A549 (cell line): Measurements from ENCODE around the gene TAX1BP1.

ENCODE experiments used
- BHLHE40 ChIP-seq: IDR thresholded peaks from 2 replicates; pipeline ENCODE4 v1.6.1; 2012; ENCODE audit warnings: low read depth, low read length, inconsistent platforms
- EP300 ChIP-seq, 2 experiments: fragments of >200 bp; sonication (Bioruptor Twin); formaldehyde crosslinking; IDR thresholded peaks; 2 replicates in 1 of 2; 3 replicates in 1 of 2; pipeline ENCODE4 v1.6.1; 2016 to 2017
- FOSB ChIP-seq: fragments of 250-450 bp; sonication (Bioruptor Pico); IDR thresholded peaks from 2 replicates; pipeline ENCODE4 v1.5.0; 2020; ENCODE audit warnings: mild to moderate bottlenecking, moderate library complexity
- JUN ChIP-seq, 2 experiments: fragments of >200 bp; sonication (Bioruptor Twin); formaldehyde crosslinking; IDR thresholded peaks; 2 replicates in 1 of 2; 3 replicates in 1 of 2; pipeline ENCODE4 v1.6.1; 2016 to 2017
- MYC ChIP-seq: IDR thresholded peaks from 2 replicates; pipeline ENCODE4 v1.6.1; 2012; ENCODE audit warnings: mild to moderate bottlenecking, inconsistent platforms, low read length, improper control_type of control experiment, borderline replicate concordance
- POLR2A ChIP-seq: IDR thresholded peaks from 2 replicates; pipeline ENCODE4 v1.6.1; 2012; ENCODE audit warnings: mild to moderate bottlenecking, low read length
- RAD21 ChIP-seq, 2 experiments: fragments of >200 bp in 1 of 2; sonication (Bioruptor Twin) in 1 of 2; formaldehyde crosslinking in 1 of 2; IDR thresholded peaks in 1 of 2; conservative IDR thresholded peaks in 1 of 2; 2 replicates in 1 of 2; 3 replicates in 1 of 2; pipeline ENCODE4 v1.6.1; 2012 to 2018; ENCODE audit warnings: inconsistent platforms in 1 of 2
- RFX5 ChIP-seq: fragments of 450-650 bp; IDR thresholded peaks from 2 replicates; pipeline ENCODE4 v1.7.1; 2014; ENCODE audit warnings: antibody characterized with exemption, mild to moderate bottlenecking, moderate library complexity
- SMC3 ChIP-seq: fragments of >200 bp; sonication (Bioruptor Twin); formaldehyde crosslinking; IDR thresholded peaks from 3 replicates; pipeline ENCODE4 v1.6.1; 2018; ENCODE audit warnings: inconsistent platforms
- TF ChIP-seq, protein P1 (sequence below): IDR thresholded peaks from 2 replicates; pipeline ENCODE4 v1.6.1; 2012
- TF ChIP-seq, protein P2 (sequence below): fragments of >200 bp; sonication (Bioruptor Twin); formaldehyde crosslinking; IDR thresholded peaks from 3 replicates; pipeline ENCODE4 v1.5.1; 2016
- TF ChIP-seq, protein P3 (sequence below): fragments of 200-600 bp; sonication (generic); IDR thresholded peaks from 2 replicates; pipeline ENCODE4 v1.6.1; 2016; ENCODE audit warnings: antibody characterized with exemption, mild to moderate bottlenecking, moderate library complexity

DNA sequence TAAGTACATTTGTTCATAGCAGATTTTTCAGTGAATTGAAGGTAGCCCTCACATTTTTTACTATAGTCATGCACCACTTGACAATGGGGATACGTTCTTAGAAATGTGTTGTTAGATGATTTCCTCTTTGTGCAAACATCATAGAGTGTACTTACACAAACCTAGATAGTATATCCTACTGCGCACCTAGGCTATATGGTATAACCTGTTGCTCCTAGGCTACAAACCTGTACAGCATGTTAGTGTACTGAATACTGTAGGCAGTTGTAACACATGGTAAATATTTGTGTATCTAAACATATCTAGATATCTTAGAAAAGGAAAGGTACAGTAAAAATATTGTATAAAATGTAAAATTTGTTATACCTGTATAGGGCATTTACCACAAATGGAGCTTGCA lies 41.2 kb downstream of the TAX1BP1 start:
- TF ChIP-seq MYC: no peak
- TF ChIP-seq, protein P1, sequence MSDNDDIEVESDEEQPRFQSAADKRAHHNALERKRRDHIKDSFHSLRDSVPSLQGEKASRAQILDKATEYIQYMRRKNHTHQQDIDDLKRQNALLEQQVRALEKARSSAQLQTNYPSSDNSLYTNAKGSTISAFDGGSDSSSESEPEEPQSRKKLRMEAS: no peak
- TF ChIP-seq, protein P2, sequence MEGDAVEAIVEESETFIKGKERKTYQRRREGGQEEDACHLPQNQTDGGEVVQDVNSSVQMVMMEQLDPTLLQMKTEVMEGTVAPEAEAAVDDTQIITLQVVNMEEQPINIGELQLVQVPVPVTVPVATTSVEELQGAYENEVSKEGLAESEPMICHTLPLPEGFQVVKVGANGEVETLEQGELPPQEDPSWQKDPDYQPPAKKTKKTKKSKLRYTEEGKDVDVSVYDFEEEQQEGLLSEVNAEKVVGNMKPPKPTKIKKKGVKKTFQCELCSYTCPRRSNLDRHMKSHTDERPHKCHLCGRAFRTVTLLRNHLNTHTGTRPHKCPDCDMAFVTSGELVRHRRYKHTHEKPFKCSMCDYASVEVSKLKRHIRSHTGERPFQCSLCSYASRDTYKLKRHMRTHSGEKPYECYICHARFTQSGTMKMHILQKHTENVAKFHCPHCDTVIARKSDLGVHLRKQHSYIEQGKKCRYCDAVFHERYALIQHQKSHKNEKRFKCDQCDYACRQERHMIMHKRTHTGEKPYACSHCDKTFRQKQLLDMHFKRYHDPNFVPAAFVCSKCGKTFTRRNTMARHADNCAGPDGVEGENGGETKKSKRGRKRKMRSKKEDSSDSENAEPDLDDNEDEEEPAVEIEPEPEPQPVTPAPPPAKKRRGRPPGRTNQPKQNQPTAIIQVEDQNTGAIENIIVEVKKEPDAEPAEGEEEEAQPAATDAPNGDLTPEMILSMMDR: no peak
- no peak for TF ChIP-seq RAD21 (conservative IDR thresholded peaks at IDR 0.05 in 1 of 2, IDR thresholded peaks at IDR 0.05 in 1 of 2)
- TF ChIP-seq RFX5: no peak
- no peak for TF ChIP-seq SMC3
- no peak for TF ChIP-seq POLR2A
- no peak for TF ChIP-seq EP300 (IDR thresholded peaks at IDR 0.05)
- TF ChIP-seq BHLHE40: no peak
- TF ChIP-seq FOSB (CRISPR knock-in tag): no peak
- TF ChIP-seq, protein P3, sequence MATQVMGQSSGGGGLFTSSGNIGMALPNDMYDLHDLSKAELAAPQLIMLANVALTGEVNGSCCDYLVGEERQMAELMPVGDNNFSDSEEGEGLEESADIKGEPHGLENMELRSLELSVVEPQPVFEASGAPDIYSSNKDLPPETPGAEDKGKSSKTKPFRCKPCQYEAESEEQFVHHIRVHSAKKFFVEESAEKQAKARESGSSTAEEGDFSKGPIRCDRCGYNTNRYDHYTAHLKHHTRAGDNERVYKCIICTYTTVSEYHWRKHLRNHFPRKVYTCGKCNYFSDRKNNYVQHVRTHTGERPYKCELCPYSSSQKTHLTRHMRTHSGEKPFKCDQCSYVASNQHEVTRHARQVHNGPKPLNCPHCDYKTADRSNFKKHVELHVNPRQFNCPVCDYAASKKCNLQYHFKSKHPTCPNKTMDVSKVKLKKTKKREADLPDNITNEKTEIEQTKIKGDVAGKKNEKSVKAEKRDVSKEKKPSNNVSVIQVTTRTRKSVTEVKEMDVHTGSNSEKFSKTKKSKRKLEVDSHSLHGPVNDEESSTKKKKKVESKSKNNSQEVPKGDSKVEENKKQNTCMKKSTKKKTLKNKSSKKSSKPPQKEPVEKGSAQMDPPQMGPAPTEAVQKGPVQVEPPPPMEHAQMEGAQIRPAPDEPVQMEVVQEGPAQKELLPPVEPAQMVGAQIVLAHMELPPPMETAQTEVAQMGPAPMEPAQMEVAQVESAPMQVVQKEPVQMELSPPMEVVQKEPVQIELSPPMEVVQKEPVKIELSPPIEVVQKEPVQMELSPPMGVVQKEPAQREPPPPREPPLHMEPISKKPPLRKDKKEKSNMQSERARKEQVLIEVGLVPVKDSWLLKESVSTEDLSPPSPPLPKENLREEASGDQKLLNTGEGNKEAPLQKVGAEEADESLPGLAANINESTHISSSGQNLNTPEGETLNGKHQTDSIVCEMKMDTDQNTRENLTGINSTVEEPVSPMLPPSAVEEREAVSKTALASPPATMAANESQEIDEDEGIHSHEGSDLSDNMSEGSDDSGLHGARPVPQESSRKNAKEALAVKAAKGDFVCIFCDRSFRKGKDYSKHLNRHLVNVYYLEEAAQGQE: no peak
- no peak for TF ChIP-seq JUN (IDR thresholded peaks at IDR 0.05)
